Glutamatergic neuron (in vitro differentiated cells): Measurements from ENCODE around the gene BPIFA3. TPM values are rescaled to one million over a fixed set of nuclear protein-coding genes. Genes with fewer than 3 reads are reported as not detected.

Source experiments
- DNase-seq: peaks from one replicate; pipeline ENCODE4 v3.0.0; 2022
- H3K27ac Mint-ChIP-seq: one replicate; pipeline ENCODE4 v1.8.0; 2020; ENCODE audit warnings: mild to moderate bottlenecking, mixed read lengths, inconsistent platforms; ENCODE audit not compliant: unreplicated experiment
- H3K27me3 Mint-ChIP-seq: one replicate; pipeline ENCODE4 v1.8.0; 2020; ENCODE audit warnings: mild to moderate bottlenecking, moderate library complexity, mixed read lengths, inconsistent platforms; ENCODE audit not compliant: unreplicated experiment
- H3K36me3 Mint-ChIP-seq: one replicate; pipeline ENCODE4 v1.8.0; 2020; ENCODE audit warnings: mild to moderate bottlenecking, mixed read lengths, inconsistent platforms; ENCODE audit not compliant: unreplicated experiment
- H3K4me1 Mint-ChIP-seq: one replicate; pipeline ENCODE4 v1.8.0; 2020; ENCODE audit warnings: mild to moderate bottlenecking, low read depth, mixed read lengths, inconsistent platforms; ENCODE audit not compliant: unreplicated experiment
- H3K4me3 Mint-ChIP-seq: one replicate; pipeline ENCODE4 v1.8.0; 2020; ENCODE audit warnings: mild to moderate bottlenecking, mixed read lengths, inconsistent platforms; ENCODE audit not compliant: unreplicated experiment
- H3K9me3 Mint-ChIP-seq: one replicate; pipeline ENCODE4 v1.8.0; 2020; ENCODE audit warnings: mild to moderate bottlenecking, moderate library complexity, mixed read lengths, inconsistent platforms; ENCODE audit not compliant: unreplicated experiment
- CTCF ChIP-seq: fragments of 200-600 bp; sonication (generic); IDR thresholded peaks from one replicate; pipeline ENCODE4 v1.5.0; 2021; ENCODE audit not compliant: partially characterized antibody, unreplicated experiment
- total RNA-seq: library from RNA; stranded (reverse); fragmentation: NEBNext Ultra II Directional; extraction: Animal tissue kit (Norgen Biotek cat#: 25700); gene quantifications from one replicate; pipeline ENCODE4 v1.2.1, GENCODE V29; 2021; ENCODE audit not compliant: unreplicated experiment

BPIFA3 gene
- total RNA-seq, 1 donor from 2014 or later = not detected

GRCh38 chr20:33209789-33210188, 7.4 kb upstream of the BPIFA3 start:
- Mint-ChIP-seq H3K27ac (no peak overlapping the region), H3K4me3 (no peak overlapping the region), H3K4me1 (peaks cover 5% of the 10 kb centered on the region), H3K27me3 (peaks cover 12% of the 10 kb centered on the region), H3K9me3 (peaks cover 2% of the 10 kb centered on the region), H3K36me3 (no peaks in the 10 kb centered on the region)
- DNase-seq = no peak
- no peak for TF ChIP-seq CTCF

- Mint-ChIP-seq H3K36me3 (no peaks in the 10 kb centered on the region), H3K27ac (no peak overlapping the region), H3K9me3 (peaks cover 2% of the 10 kb centered on the region), H3K4me3 (no peak overlapping the region), H3K4me1 (peaks cover 5% of the 10 kb centered on the region), H3K27me3 (peaks cover 13% of the 10 kb centered on the region)
- no peak for TF ChIP-seq CTCF
- DNase-seq = no peak
These were observed 6.8 kb upstream of the BPIFA3 start for GRCh38 chr20:33210371-33210770.

GRCh38 chr20:33211817-33212424, 5.2 kb upstream of the BPIFA3 start:
- DNase-seq = peak; percentile 59
- Mint-ChIP-seq H3K9me3 (peaks cover 2% of the 10 kb centered on the region), H3K27ac (no peak overlapping the region), H3K27me3 (peaks cover 11% of the 10 kb centered on the region), H3K36me3 (no peaks in the 10 kb centered on the region), H3K4me3 (no peak overlapping the region), H3K4me1 (peaks cover 5% of the 10 kb centered on the region)
- peak; percentile 71 for TF ChIP-seq CTCF

- TF ChIP-seq CTCF = no peak
- Mint-ChIP-seq H3K27me3 (peaks cover 4% of the 10 kb centered on the region), H3K4me1 (peaks cover 8% of the 10 kb centered on the region), H3K36me3 (peaks cover 7% of the 10 kb centered on the region), H3K4me3 (no peak overlapping the region), H3K9me3 (peaks cover 5% of the 10 kb centered on the region), H3K27ac (no peak overlapping the region)
- no peak for DNase-seq
These were observed 7.2 kb downstream of the BPIFA3 start for GRCh38 chr20:33224399-33224798.

GRCh38 chr20:33229843-33230242, 12.7 kb downstream of the BPIFA3 start:
- Mint-ChIP-seq H3K4me1 (peaks cover 15% of the 10 kb centered on the region), H3K9me3 (peaks cover 5% of the 10 kb centered on the region), H3K27ac (no peak overlapping the region), H3K36me3 (peaks cover 7% of the 10 kb centered on the region), H3K27me3 (peaks cover 6% of the 10 kb centered on the region), H3K4me3 (no peak overlapping the region)
- TF ChIP-seq CTCF = no peak
- no peak for DNase-seq
